Measurements from ENCODE around the gene SLC22A2.
"Not testable (repeated sequence)": the region's sequence is repeated elsewhere in the genome, so short reads cannot be mapped to it uniquely, and the experiment has no call there.

SLC22A2 gene

DNA sequence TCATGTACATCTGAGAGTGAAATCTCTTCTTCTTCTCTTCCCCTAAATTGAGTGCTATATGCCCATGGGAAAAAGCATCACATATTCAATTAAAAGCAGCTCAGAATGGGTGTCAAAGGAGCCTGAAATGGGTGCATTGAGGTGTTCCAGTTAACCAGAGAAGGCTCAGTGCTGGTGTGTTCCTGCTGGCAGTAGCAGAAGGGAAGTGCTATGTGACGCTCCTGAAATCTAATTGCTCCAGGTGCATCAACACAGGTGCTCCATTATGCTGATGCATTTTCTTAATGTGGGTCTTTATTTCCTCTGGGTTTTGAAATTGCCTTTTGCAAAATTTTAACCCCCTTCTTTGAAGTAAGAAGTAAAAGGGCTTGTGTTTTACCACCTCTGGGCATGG lies 17.9 kb downstream of the SLC22A2 start:
- DNase-seq: no peak

DNA sequence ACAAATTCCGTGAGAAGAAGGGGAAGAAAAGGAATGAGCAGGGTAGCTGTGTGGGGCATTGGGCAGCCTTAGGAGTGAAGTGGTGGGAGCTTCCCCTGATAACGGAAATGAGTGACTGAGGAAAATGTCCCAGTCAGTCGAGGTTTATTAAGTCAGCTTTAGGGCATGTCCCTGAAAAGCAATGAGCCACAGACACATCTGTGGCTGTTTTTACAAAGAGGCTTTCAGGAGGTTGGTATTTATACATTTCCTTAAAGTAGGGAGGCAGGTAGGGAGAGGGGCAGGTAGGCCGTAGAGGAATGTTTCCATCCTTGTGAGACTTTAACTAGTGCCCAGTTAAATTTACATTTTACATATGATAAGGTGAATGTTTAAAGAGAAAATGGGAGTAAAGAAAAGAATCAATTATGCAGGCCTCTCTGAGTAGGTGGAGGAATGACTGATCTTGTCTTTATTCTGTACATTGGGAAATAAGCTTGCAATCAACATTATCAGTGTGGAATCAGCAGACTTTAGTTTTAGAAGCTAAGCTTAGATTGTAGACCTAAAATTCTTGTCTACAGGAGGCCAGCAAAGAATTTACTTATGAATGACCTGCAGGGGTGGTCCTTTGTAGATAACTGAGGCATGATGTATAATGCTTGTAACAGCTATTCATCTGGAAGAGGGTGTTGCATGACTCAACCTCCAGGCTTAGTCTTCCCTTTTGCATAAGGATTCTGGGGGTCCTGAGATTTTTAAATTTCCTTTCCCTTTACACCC lies 18.5 kb downstream of the SLC22A2 start:
- DNase-seq: no peak

DNA sequence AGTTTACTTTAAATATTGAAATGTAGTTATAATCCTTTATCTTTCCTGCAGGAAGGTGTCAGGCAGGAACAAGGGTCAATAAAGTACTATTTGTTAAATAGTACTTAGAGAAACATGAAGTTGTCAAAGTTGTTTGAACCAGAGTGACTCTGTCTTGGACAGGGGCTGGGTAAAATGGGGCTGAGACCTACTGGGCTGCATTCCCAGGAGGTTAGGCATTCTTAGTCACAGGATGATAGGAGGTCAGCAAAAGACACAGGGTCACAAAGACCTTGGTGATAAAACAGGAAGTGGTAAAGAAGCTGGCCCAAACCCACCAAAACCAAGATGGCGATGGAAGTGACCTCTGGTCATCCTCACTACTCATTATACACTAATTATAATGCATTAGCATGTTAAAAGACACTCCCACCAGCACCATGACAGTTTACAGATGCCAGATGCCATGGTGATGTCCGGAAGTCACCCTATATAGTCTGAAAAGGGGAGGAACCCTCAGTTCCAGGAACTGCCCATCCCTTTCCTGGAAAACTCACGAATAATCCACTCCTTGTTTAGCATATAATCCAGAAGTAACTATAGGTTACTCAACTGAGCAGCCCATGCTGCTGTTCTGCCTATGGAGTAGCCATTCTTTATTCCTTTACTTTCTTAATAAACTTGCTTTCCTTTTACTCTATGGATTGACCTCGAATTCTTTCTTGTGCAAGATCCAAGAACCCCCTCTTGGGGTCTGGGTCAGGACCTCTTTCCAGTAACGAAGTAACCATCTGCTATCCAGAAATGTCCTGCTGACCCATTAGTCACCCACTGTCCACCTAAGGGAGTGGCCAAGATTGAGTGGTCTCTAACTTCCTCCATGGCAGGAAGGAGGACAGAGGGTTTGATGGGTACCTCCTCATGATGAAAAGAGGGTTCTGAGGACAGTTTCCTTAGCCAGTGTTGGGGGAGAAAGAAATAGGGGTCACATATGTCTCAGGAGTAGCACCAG lies 19.6 kb downstream of the SLC22A2 start:
- DNase-seq: no peak

DNA sequence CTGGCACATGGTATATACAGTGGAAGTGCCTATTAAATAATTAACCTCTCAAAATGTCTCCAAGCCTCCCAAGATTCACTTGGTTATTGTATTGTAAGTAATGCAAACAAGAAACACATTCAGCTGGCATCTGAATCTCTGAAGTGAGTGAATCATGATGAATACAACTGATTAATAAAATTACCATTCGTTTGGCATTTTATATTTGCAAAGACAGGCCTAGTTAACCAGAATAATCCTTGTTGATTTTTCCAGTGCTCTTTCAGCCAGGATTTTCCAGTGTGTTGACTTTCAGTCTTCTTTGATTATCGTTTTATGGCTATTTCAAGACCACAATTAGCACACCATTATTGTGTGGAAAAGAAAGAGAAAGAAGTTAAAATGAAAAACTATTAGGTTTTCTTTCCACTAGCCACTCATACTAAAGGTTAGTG lies 20.3 kb downstream of the SLC22A2 start:
- DNase-seq: no peak

DNA sequence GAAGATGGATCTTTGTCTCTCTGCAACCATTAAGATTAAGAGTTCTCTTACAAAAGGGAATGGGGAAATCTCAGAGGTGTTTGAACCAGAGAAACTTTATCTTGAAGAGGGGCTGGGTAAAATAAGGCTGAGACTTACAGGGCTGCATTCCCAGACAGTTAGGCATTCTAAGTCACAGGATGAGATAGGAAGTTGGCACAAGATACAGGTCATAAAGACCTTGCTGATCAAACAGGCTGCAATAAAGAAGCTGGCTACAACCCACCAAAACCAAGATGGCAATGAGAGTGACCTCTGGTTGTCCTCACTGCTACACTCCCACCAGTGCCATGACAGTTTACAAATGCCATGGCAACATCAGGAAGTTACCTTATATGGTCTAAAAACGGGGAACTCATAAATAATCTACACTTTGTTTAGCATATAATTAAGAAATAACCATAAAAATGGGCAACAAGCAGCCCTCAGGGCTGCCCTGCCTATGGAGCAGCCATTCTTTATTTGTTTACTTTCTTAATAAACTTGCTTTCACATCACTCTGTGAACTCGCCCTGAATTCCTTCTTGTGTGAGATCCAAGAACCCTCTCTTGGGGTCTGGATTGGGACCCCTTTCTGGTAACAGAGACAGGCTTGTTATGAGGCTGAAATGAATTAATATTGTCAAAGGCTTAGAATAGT lies 20.9 kb downstream of the SLC22A2 start:
- DNase-seq: not testable (repeated sequence)

GRCh38 chr6:160236235-160236872 lies 22.3 kb downstream of the SLC22A2 start:
- DNase-seq: not testable (repeated sequence)

DNA sequence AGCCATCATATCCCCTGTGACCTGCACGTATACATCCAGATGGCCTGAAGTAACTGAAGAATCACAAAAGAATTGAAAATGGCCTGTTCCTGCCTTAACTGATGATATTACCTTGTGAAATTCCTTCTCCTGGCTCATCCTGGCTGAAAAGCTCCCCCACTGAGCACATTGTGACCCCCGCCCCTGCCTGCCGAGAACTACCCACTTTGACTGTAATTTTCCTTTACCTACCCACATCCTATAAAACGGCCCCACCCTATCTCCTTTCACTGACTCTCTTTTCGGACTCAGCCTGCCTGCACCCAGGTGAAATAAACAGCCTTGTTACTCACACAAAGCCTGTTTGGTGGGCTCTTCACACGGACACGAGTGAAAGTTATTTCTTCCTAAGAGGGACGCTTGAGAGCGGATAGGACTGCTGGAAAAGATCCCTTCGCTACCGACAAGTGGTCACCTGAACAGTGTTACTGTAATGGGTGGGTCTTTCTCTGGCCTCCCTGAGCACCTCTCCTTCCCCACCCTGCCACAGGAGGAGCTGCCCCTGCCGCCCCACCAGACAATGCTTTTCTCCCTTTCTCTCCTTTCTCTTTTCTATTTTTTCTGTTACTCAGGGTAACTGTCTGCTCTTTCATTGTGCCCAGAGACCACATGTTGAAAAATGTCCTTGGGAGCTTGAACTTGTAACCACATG lies 24.5 kb downstream of the SLC22A2 start:
- DNase-seq: not testable (repeated sequence)

GRCh38 chr6:160227769-160228161 lies 30.9 kb downstream of the SLC22A2 start:
- DNase-seq: no peak

GRCh38 chr6:160227038-160227768 lies 31.4 kb downstream of the SLC22A2 start:
- DNase-seq: no peak

- DNase-seq: no peak
Measured at GRCh38 chr6:160226118-160226591, 32.5 kb downstream of the SLC22A2 start.

DNA sequence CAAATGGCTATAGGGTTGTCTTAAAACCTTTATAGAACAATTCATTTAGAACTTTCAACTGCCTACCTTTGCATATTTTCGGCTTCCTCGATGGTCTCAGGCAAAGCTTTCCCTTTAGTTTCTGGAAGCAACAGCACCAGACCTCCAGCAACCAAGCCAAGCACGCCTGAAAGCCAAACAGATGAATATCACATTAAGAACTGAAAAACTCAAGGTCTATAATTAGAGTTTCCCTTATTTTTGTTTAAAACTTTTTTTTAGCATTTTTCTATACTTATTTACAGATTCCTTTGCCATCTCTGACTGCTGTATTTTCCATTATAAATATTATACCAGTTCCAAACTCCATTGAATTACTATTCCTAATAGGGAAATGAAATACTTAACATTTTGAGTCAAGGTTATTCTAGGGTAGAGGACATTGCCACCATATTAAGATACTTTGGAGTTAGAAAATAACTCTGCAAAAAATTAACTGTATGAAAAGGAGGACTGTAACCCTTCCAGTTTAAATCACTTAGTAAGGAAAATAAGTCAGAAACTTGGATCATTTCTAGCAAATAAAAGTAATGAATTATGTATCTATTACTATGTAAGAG lies 33.9 kb downstream of the SLC22A2 start:
- no peak for DNase-seq

DNA sequence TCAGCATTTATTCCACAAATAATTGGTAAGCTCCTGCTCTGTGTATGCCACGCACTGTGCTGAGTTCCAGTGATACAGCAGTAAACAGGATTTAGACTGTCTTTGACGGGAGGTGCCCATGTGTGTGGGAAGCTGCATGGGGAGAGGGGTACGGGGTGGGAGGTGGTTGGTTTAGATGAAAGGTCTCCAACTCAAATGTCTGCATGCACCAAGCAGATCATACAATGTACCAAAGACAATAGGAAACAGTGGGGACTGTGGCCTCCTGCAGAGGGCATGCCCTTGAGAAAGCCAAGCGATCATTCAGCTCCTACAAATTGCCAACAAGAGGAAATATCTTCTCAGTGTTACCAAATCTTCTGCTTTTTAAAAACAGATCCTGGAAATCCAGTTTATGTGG lies 36.1 kb downstream of the SLC22A2 start:
- DNase-seq: no peak

DNA sequence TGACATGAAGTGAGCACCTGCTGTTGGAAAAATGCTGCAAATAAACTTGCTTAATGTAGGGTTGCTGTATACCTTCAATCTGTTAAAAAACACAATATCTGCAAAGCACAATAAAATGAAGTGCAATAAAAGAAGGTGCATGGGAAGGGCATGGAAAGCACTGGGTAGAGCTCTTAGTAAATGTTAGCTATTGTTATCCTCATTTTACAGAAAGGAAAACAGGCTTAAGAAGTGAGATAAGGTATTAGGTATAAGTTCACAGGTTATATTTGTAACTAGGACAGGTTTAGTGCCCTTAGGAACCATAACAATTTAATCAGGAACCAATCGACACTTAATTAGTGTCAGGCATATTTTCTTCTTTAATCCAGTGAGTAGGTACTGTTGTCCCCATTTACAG lies 36.7 kb downstream of the SLC22A2 start:
- no peak for DNase-seq

DNA sequence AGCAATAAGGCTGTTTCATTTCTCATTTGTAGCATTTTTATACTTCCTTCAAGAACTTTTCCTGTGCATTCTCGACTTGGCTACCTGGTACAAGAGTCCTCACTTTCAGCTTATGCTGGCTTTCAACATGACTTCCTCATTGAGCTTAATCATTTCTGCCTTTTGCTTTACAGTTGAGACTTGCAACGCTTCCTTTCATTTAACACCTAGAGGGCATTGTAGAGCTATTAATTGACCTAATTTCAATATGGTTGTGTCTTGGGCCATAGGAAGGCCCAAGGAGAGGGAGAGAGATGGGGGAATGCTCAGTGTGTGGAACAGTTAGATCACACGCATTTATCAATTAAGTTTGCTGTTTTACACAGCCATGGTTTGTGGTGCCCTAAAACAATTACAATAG lies 37.2 kb downstream of the SLC22A2 start:
- no peak for DNase-seq

DNA sequence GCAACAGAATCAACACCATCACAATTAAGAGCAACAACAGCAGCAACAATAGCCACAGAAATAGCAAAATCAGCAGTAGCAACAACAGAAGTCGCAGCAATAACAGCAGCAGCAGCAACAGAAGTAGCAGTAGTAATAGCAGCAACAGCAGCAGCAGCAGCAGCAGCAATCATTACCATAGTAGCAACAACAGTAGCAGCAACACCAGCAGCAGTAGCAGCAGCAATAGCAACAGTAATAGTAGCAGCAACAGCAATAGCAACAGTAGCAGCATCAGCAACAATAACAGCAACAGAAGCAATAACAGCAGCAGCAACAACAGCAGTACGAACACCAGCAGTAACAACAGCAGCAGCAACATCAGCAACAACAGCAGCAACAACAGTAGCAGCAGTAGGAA lies 39.8 kb downstream of the SLC22A2 start:
- DNase-seq: no peak

- no peak for DNase-seq
Measured at GRCh38 chr6:160217863-160218262, 40.8 kb downstream of the SLC22A2 start.

GRCh38 chr6:160217073-160217472 lies 41.5 kb downstream of the SLC22A2 start:
- no peak for DNase-seq

- DNase-seq: no peak
Measured at GRCh38 chr6:160215232-160215631, 43.4 kb downstream of the SLC22A2 start.

DNA sequence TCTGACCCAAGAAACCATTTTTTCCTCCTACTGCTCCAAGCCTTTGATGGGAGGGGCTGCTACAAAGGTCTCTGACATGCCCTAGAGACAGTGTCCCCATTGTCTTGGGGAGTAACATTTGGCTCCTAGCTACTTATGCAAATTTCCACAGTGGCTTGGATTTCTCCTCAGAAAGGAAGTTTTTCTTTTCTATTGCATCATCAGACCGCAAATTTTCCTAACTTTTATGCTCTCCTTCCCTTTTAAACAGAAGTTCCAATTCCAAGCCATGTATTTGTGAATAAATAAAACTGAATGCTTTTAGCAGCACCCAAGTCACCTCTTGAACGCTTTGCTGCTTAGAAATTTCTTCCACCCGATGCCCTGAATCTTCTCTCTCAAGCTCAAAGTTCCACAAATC lies 51.0 kb downstream of the SLC22A2 start:
- no peak for DNase-seq

- no peak for DNase-seq
Measured at GRCh38 chr6:160204710-160205109, 53.9 kb downstream of the SLC22A2 start.

DNA sequence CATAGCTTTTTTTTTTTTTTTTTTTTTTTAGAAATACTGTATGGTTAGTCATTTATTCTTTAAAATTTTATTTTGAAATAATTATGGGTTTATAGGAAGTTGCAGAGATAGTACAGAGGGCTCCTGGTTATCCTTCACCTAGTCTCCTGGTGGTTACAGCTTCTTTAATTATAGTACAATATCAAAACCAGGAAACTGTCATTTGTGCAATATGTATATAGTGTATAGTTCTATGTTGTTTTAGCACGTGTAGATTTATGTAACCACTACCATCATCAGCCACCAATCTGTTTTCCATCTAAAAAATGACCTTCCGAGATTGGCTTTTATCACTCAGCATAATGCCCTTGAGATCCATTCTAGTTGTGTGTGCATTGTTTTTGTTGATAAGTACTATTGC lies 54.7 kb downstream of the SLC22A2 start:
- no peak for DNase-seq

All from GDM1 (cell line).